PC-3 (cell line): Measurements from ENCODE around the gene TFDP2. TPM values are rescaled to one million over a fixed set of nuclear protein-coding genes. Genes with fewer than 3 reads are reported as not detected.
"Not testable (repeated sequence)": the region's sequence is repeated elsewhere in the genome, so short reads cannot be mapped to it uniquely, and the experiment has no call there.

Experiments
- ATAC-seq: fragments of 200-7000 bp; cut with Tn5 transposase; 2 replicates; pipeline ENCODE4 v1.9.1; 2020; ENCODE audit warnings: mild to moderate bottlenecking, moderate library complexity
- BruUV-seq: library from RNA; stranded (reverse); fragments of 400-500 nt; replicated peaks from 2 replicates; lab custom pipeline; 2021; lab: Mats Ljungman, UMichigan
- CTCF ChIA-PET: fragments of 300-600 bp; sonication (Branson Sonifier 250); formaldehyde crosslinking; loops from one replicate; lab custom pipeline; 2022; ENCODE audit warnings: antibody characterized with exemption; lab: Charles Lee
- POLR2A ChIA-PET: fragments of 300-600 bp; sonication (Branson Sonifier 250); formaldehyde crosslinking; loops from one replicate; lab custom pipeline; 2022; ENCODE audit warnings: antibody characterized with exemption; ENCODE audit not compliant: unreplicated experiment; lab: Charles Lee
- DNase-seq: peaks from one replicate; pipeline ENCODE4 v3.0.0-alpha.2; 2015
- H2AFZ ChIP-seq: fragments of 300-600 bp; sonication (generic); 2 replicates; pipeline ENCODE4 v1.6.0; 2016; ENCODE audit warnings: antibody characterized with exemption, low read length
- H3F3A ChIP-seq: fragments of 300-600 bp; sonication (generic); one replicate; pipeline ENCODE4 v1.6.0; 2017; ENCODE audit warnings: antibody characterized with exemption, low read length, control low read depth, mild to moderate bottlenecking; ENCODE audit not compliant: unreplicated experiment
- H3K27ac ChIP-seq: fragments of 300-600 bp; sonication (generic); 2 replicates; pipeline ENCODE4 v1.5.1; 2016; ENCODE audit warnings: mild to moderate bottlenecking, low read length
- H3K27me3 ChIP-seq: fragments of 300-600 bp; sonication (generic); 2 replicates; pipeline ENCODE4 v1.6.1; 2016; ENCODE audit warnings: low read length, mixed read lengths
- H3K36me3 ChIP-seq: fragments of 300-600 bp; sonication (generic); 2 replicates; pipeline ENCODE4 v1.6.1; 2016; ENCODE audit warnings: low read depth, mixed run types, low read length, mixed read lengths
- H3K4me1 ChIP-seq: fragments of 300-600 bp; sonication (generic); 2 replicates; pipeline ENCODE4 v1.5.1; 2016; ENCODE audit warnings: low read length; ENCODE audit not compliant: insufficient read depth
- H3K4me2 ChIP-seq: fragments of 300-600 bp; sonication (generic); 2 replicates; pipeline ENCODE4 v1.6.0; 2016; ENCODE audit warnings: low read length
- H3K4me3 ChIP-seq: fragments of 300-600 bp; sonication (generic); 2 replicates; pipeline ENCODE4 v1.5.1; 2016; ENCODE audit warnings: mild to moderate bottlenecking, low read length, mixed read lengths
- H3K79me2 ChIP-seq: fragments of 300-600 bp; sonication (generic); 2 replicates; pipeline ENCODE4 v1.6.1; 2017; ENCODE audit warnings: low read length, mixed read lengths
- H3K9ac ChIP-seq: fragments of 300-600 bp; sonication (generic); 2 replicates; pipeline ENCODE4 v1.6.0; 2016; ENCODE audit warnings: mild to moderate bottlenecking, low read length
- H3K9me2 ChIP-seq: fragments of 300-600 bp; sonication (generic); replicated peaks from 2 replicates; pipeline ENCODE4 v1.6.1; 2016; ENCODE audit warnings: mixed run types, low read length, mixed read lengths
- H3K9me3 ChIP-seq: fragments of 300-600 bp; sonication (generic); 2 replicates; pipeline ENCODE4 v1.6.1; 2016; ENCODE audit warnings: low read length, mixed read lengths
- H4K20me1 ChIP-seq: fragments of 300-600 bp; sonication (generic); 2 replicates; pipeline ENCODE4 v1.6.1; 2016; ENCODE audit warnings: low read length, mixed read lengths
- EZH2 ChIP-seq: fragments of 300-600 bp; sonication (generic); IDR thresholded peaks from one replicate; pipeline ENCODE4 v1.6.1; 2017; ENCODE audit warnings: antibody characterized with exemption, mild to moderate bottlenecking, low read length; ENCODE audit not compliant: unreplicated experiment
- EZH2phosphoT487 ChIP-seq: fragments of 300-600 bp; sonication (generic); IDR thresholded peaks from 2 replicates; pipeline ENCODE4 v1.6.1; 2018; ENCODE audit warnings: mild to moderate bottlenecking, antibody characterized with exemption, low read length, borderline replicate concordance
- intact Hi-C: fragments of 100-400 bp; cut with micrococcal nuclease; formaldehyde crosslinking; loops from 2 replicates; pipeline ENCODE4 v1.9.0; 2023
- total RNA-seq: library from RNA; depleted of rRNA; stranded (reverse); fragments of >200 nt; gene quantifications from 2 replicates; pipeline ENCODE4 v1.2.3, GENCODE V29; 2014
- TF ChIP-seq, protein P1 (sequence below): fragments of 300-600 bp; sonication (generic); conservative IDR thresholded peaks from 2 replicates; pipeline ENCODE4 v1.5.1; 2017; ENCODE audit warnings: antibody characterized with exemption, low read depth, mild to moderate bottlenecking, low read length

TFDP2 gene
- total RNA-seq, 1 experiment from 2014 or later = 37.9 TPM

DNA sequence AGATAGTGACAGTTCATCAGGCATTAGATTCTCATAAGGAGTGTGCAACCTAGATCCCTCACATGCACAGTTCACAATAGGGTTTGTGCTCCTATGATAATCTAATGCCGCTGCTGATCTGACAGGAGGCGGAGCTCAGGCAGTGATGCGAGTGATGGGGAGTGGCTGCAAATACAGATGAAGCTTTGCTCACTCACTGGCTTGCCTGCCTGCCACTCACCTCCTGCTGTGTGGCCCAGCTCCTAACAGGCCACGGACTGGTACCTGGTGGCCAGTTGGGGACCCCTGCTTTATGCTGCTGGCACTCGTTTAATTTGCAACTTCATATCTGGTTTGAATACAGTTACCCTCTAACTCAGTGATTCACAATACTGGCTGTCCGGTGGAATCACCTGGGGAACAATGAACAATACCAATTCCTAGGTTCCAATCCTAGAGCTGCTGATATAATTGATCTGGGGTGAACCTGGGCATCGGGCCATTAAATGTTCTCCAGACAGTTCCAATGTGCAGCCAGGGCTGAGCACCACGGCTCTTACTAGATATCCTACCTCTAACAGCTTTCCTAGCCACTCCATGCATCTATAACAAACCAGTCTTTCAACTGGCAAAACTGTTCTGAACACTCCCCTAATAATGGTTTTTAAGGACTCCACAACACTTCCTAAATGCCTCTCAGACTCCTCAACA lies 141.5 kb downstream of the TFDP2 start:
- Histone ChIP-seq H3K36me3 (no peaks in the 10 kb centered on the region), H3K4me3 (no peak overlapping the region), H3K9me3 (no peaks in the 10 kb centered on the region), H3K4me2 (no peak overlapping the region), H3K27ac (no peak overlapping the region), H3K27me3 (no peaks in the 10 kb centered on the region), H3K9ac (no peak overlapping the region), H4K20me1 (no peaks in the 10 kb centered on the region), H3K4me1 (no peaks in the 10 kb centered on the region), H3F3A (no peaks in the 10 kb centered on the region), H3K9me2 (no peaks in the 10 kb centered on the region), H2AFZ (no peak overlapping the region), H3K79me2 (no peaks in the 10 kb centered on the region)
- DNase-seq (no peak), ATAC-seq (no peak)
- ChIA-PET CTCF (no interaction called here), POLR2A (no interaction called here)
- intact Hi-C loops = no loop called here
- TF ChIP-seq, protein P1, sequence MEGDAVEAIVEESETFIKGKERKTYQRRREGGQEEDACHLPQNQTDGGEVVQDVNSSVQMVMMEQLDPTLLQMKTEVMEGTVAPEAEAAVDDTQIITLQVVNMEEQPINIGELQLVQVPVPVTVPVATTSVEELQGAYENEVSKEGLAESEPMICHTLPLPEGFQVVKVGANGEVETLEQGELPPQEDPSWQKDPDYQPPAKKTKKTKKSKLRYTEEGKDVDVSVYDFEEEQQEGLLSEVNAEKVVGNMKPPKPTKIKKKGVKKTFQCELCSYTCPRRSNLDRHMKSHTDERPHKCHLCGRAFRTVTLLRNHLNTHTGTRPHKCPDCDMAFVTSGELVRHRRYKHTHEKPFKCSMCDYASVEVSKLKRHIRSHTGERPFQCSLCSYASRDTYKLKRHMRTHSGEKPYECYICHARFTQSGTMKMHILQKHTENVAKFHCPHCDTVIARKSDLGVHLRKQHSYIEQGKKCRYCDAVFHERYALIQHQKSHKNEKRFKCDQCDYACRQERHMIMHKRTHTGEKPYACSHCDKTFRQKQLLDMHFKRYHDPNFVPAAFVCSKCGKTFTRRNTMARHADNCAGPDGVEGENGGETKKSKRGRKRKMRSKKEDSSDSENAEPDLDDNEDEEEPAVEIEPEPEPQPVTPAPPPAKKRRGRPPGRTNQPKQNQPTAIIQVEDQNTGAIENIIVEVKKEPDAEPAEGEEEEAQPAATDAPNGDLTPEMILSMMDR = no peak
- no peak for TF ChIP-seq EZH2
- no peak for TF ChIP-seq EZH2phosphoT487
- no TSS peak for BruUV-seq

DNA sequence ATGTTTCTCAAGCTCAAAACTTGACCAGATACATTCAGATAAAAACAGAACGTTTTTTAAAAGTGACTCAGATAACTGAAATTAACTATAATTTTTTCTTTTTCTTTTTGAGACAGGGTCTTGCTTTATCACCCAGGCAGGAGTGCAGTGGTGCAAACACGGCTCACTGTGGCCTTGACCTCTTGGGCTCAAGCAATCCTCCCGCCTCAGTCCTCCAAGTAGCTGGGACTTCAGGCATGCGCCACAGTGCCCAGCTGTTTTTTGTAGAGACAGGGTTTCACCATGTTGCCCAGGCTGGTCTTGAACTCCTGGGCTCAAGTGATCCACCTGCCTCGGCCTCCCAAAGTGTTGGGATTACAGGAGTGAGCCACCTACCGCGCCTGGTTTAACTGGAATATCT lies 144.4 kb downstream of the TFDP2 start:
- DNase-seq, ATAC-seq, H3K9ac ChIP-seq, H3K9me2 ChIP-seq, intact Hi-C loops, H3K4me3 ChIP-seq, CTCF ChIA-PET, H4K20me1 ChIP-seq, H3K79me2 ChIP-seq, H3K36me3 ChIP-seq, H3K9me3 ChIP-seq, POLR2A ChIA-PET, H3K4me1 ChIP-seq, H3K27me3 ChIP-seq, H3K4me2 ChIP-seq, H2AFZ ChIP-seq, H3K27ac ChIP-seq, BruUV-seq, H3F3A ChIP-seq: not testable (repeated sequence)

DNA sequence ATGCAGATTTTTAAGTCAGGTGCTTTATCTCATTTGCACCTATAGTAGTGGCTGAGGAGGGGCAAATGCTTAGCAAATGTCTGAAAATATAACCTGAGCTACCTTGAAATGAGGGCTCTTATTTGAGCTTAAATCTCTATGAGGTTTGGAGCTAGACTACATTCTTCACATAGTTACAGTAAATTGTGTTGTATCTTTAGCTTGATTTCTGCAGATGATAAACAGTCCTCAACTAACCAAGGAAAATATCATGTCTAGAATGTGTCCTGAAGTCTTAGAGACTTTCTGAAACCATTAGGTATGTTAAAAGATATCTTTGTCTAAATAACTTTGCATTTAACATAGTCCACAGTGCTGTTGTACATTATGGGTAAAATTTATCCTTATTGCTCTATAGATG lies 145.3 kb downstream of the TFDP2 start:
- H3K4me3 ChIP-seq = no peak overlapping the region
- no peaks in the 10 kb centered on the region for H4K20me1 ChIP-seq
- ChIA-PET CTCF (no interaction called here), POLR2A (no interaction called here)
- no peak for DNase-seq
- H3K36me3 ChIP-seq = no peaks in the 10 kb centered on the region
- no peaks in the 10 kb centered on the region for H3F3A ChIP-seq
- no peaks in the 10 kb centered on the region for H3K9me2 ChIP-seq
- H2AFZ ChIP-seq = no peak overlapping the region
- H3K9me3 ChIP-seq = no peaks in the 10 kb centered on the region
- H3K27me3 ChIP-seq = no peaks in the 10 kb centered on the region
- no peak overlapping the region for H3K9ac ChIP-seq
- TF ChIP-seq EZH2phosphoT487 (no peak), EZH2 (no peak)
- TF ChIP-seq, protein P1 = no peak
- no peak overlapping the region for H3K27ac ChIP-seq
- no peaks in the 10 kb centered on the region for H3K79me2 ChIP-seq
- no peaks in the 10 kb centered on the region for H3K4me1 ChIP-seq
- no TSS peak for BruUV-seq
- intact Hi-C loops = no loop called here
- H3K4me2 ChIP-seq = no peak overlapping the region
- no peak for ATAC-seq
